HG03095 (cell line): ENCODE data around the gene STPG1.

ENCODE experiments used
- ATAC-seq: cut with Tn5 transposase; IDR thresholded peaks from one replicate; pipeline ENCODE4 v1.9.1; 2021; ENCODE audit warnings: moderate library complexity; ENCODE audit not compliant: unreplicated experiment

Gene STPG1

DNA sequence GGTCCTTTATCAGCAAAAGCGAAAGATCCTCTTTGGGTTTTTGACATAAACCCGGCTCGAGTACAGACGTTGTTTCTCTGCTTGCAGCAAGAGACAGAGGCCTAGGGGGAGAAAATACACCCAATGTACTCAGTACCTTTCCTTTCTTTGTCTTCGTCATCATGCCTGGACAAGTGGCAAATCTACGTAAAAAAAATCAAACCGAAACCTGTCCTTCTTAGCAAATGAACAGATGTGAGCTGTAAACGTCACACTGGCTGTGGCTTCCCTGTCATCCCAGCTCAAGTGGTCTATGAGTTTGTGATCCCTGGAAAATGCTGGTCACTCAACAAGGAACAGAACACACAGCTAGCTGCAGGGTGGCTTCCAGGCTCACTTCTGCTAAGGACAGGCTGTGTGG is 39.9 kb downstream of the STPG1 start:
- no peak for ATAC-seq

DNA sequence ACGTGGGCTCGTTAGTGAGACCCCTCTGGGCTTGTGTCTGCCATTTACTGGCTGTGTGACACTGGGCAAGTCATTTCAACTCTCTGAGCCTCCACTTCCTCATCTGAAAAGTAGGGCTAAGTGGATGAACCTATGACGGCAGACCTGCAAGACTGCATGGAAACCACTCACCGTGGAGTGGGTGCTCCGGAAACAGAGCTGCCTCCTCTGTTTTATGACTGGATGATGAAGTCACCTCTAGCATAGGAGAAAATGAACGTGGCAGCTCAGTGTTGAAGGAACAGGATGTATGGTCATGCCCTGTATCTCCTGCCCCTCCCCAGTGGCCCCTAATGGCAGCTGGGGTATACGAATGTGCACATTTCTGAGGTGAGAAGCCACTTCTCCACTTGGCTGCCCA is 40.5 kb downstream of the STPG1 start:
- no peak for ATAC-seq

DNA sequence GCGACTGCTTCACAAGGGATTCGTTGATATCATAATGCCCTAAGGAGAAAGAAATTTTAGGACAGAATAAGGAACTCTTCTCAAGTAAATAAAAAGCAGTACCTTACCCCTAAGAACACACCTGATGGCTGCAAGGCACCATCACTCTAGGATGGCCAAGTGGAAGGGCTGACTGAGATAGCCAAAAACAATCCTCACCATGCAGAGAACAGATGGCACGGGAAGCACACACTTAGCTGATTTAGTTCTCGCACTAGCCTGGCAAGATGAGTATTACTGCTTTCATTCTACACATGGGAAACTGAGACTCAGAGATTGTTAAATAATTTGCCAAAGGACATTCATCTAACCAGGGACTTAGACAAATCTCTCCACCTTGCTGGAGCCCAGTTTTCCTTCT is 43.8 kb downstream of the STPG1 start:
- no peak for ATAC-seq

DNA sequence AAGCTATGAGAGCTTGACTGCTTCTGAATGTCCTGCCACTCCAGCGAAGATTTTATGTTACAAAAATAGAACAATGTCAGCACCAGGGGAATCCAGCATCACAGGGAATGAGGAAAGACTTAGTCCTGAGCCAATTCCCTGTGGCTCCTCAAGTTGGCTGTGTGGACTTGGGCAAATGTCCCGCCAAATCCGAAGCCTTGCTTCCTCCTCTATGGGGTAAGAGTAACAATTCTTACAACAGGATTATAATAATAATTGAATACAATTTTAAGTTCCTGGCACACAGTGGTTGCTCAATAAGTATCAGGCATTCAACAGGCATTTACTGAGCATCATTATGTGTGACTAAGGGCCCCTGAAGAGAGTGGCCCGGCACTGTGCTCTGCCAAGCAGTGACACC is 44.4 kb downstream of the STPG1 start:
- no peak for ATAC-seq

DNA sequence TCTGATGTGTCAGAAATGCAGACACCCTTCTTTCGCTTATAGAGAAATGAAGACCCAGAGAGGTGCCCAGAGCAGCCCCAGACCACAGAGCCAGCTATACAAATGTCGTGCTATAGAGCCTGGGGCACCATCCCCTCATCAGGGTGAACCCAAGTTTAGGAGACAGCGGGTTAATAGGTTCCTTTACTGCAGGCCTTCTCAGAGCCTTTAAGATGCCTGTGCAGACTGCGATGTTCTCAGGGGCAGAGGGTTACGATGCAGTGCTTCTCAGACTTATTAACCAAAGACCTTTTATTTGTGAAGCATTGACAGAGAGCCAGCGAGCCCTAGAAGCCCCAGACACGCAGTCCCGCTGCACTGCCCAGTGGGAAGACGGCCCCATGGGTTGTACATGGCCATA is 46.9 kb downstream of the STPG1 start:
- no peak for ATAC-seq

DNA sequence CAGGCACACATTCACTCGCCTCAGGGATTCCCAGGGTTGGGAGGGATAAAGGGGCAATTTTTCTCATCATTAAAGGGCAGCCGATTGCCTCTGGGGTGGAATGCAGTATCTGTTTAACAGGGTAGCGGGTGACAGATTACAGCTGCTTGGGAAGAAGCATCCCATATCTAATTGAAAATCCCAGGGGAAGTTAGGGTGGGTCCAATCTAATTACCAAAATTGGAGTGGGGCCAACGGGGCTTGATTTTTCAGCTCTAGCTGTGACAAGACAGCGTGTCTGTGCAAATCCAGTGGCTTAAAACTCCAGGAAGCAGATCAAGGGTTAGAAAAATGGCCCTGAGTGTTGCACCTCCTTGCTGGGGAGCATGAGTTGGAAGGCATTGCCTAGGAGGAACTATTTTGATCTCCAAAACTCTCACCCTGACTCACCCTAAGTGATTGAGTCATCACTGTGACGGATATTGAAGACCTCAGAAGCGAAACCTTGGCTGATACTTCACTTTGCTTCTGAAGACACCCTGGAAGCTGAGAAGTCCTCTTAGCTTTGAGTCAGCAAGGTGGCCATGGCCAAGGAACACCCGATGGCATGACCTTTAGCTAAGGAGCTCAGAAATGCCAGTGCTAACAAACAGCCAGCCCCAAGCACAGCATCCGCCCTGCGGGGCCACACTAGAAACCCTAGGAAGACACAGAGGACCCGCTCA is 48.5 kb downstream of the STPG1 start:
- no peak for ATAC-seq

DNA sequence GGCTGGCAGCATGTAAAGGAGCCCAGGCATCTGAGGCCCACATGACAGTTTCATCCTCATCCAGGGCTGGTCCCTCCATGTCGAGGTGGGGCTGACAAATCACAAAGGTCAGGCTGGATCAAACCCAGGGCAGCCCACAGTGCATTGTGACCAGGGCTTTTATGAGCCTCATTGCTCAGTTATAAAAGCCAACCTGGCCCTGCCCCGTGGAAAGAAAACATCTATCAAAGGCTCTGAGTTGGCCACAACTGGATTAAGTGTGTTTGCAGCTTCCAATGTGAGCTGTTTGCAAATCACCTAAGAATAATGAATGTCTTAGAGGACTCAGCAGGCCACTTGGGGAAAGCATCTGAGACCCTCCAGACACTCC is 49.0 kb downstream of the STPG1 start:
- no peak for ATAC-seq

DNA sequence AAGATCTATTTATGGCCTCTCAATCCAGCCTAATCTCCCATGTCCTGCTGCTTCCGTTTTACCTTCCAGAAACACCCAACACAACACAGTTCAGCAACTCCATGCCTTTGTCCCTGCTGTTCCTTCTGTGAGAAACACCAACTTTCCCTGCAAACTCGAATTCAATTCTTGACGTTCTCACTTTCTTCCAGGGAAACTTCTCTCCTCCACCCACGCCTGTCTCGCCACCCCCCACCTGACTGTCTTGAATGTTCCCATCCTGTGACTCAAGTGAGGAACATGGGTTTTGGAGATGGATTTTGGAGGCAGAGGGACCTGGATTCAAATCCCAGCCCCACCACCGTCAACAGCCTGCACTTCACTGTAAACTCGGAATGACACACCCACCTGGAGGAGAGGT is 49.6 kb downstream of the STPG1 start:
- ATAC-seq: no peak

DNA sequence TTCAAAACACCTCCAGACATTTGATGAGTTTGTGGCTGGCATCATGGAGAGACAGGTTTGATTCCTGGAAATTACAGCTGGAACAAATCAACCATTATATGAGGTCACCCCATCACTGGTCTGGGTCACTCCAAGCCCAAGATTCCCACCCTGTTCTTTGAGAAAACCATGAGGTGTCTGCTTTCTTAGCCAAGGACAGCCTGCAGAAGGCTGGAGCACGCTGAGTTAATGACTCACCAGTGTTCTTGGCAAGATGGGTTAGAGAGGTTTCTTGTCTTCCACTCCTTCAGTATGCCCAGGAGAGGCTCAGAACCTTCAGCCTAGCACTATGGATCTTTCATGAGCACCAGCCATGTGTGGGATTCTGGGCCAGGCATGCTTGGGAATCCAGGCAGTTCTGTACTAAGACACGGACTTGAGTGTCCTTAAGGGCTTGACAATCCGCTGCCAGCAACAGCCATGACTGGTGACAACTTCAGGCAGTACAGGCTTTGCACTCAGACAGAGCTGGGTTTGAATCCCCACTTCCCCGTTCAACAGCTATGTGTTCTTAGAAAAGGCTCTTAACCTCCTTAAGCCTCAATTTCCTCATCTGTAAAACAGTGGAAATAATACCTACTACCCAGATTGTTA is 50.5 kb downstream of the STPG1 start:
- no peak for ATAC-seq

DNA sequence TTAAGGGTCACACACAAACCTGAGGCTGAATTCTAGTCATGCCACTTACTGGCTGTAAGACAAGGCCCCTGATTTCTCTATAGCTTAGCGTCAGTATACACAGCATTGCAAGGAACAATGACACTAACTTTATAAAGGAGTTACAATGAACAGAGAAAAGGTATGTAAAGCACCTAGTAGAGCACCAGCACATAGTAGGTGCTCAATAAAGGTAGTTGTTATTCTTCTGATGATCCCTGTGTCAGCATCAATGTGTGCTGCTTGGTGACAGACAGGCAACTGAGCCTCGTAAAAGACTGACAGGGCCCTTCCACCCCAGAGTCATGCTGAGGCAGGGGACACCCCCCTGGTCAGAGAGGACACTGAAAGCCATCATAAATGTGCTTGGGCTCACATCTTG is 51.2 kb downstream of the STPG1 start:
- ATAC-seq: no peak

DNA sequence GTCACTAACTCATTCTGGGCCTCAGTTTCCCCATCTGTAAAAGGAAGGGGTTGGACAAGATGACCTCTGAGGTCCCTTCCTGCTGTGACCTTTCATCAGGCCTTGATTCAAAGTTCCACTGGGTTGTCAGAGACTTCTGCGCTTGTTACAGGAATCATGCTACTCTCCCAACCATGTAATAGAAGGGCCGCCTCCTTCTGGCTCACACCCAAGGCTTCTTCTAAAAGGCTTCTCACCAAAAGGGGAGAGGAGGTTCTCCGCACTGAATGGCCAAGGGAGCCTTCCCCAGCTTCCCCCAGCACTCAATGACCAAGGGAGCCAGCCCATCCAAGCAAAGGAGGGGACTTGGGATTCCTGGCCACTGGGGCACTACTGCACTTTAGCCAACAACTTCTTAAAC is 51.8 kb downstream of the STPG1 start:
- no peak for ATAC-seq

DNA sequence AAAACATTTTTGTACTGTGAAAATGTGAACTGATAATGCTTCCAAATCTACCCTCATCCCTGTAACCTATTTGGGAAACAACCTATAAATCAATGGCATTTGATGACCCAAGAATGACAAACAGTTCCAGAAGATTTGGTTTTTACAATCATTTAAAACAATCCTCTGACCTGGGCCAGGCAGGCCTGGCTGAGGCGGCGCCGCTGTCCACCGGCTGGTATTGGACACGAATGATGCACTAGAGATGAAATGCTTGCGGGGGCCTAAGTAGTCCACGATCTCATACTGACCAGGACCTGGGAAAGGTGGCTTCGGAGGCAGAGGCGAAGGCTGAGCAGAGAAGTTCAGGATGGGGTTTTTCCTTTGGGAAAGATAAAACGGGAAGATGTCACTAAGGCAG is 52.9 kb downstream of the STPG1 start:
- no peak for ATAC-seq

DNA sequence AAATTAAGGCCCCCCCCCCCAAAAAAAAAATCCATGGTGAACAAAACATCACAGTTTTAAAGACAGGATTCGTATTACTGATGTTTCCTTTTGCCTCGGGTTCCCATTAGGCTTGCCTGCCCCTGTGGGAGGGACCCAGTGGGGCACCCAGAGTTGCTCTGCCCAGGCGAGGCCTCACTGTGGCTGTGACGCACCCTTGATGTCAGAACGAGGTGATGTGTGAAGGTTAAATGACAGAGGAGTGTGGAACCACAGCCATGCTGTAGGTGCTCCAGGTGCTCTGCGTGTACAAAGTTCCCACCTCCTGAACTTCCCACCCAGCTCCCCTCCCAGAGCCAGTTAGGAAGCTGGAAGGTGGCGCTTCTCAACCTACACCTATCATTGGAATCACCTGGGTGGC is 56.5 kb downstream of the STPG1 start:
- no peak for ATAC-seq

DNA sequence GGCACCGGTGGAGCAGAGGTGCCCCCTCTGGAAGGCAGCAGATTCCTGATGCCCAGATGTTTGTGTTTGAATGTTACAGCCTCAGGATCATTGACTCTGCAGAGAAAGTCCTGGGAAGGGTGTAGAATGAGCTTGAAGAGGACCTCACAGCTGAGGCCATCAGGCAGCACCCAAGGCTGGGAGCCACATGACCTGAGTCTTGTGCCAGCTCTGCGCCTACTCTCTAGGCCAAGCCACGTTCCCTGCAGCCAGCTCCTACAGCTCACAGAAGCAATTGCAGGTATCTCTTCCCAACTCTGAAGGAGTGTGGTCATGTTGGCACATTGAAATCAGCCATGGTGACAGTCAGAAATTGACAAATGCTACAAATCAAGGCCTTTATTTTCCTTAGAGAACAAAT is 58.1 kb downstream of the STPG1 start:
- no peak for ATAC-seq

DNA sequence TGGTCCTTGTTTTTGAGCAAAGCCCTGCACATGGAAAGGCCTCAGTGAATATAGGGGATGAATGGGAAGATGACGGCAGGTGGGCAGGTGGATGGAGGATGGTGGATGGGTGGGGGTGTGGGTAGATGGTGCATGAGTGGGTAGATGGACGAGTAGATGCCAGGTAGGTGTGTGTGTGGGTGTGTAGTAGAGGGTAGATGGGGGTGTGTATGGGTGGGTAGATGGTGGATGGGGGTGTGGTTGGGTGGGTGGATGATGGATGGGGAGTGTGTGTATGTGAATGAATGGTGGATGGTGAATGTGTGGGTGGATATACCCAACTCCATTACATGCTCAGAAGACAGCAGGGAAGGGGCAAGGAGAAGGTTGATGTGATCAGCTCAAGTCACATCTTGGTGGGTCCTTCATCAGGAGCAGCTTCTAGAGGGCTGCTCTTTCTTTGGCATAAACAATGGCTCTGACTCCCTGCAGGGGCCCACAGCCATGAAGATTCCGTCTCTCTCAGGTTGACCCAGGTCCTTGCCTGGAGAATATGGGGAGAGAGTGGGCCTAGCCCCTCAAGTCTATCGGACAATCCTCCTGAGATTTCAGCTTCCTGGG is 60.2 kb downstream of the STPG1 start:
- ATAC-seq: no peak

DNA sequence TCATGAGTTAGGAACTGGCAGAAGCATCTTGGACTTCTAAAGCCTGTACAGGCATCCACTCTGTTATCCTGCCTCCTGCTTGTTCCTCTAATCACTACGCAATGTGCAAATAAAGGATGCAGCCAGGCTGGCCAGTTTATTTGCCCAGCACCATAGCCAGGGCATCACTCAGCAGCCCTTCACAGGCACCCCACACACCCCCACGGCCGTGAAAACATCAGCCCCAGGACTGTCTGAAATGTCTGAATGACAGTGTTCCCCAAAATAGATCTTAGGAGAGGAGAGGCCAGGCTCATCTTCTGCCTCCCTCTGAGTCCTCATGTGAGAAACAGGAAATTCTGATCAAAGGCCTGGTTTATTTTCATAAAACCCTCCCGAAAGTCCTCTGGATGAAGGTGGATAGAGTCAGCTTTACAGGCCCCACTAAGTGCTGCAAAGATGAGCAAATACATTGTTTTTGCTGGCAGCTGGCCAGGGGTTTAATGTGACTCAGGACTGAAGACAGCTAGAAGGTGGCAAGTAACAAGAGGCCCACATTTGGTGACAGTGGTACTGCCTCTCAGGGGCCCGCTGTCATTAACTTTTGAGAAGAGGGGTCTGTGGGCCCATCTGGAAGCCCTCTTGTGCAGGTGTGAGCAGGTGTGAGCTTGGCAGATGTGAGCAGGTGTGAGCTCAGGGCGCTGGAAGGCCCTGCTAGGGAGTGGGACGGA is 61.5 kb downstream of the STPG1 start:
- no peak for ATAC-seq

DNA sequence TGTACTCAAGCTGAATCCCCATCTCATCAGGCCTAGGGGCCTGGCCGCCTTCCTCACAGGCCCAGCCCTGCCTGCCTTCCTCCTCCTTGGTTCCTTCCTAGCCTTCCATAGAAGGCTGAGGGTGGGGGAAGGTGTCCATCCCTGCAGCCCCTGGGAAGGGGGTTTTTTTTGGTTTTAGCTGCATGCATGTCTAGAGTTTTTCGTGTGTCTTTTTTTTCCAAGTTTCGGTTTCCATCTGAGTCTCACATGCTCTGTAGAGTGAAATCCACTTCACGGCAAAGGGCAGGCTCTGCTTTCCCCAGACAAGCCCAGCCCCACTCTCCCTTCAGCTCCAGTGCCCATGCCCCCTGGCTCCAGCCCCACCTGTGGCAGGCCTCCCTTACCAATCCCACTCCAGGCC is 62.3 kb downstream of the STPG1 start:
- ATAC-seq: no peak

DNA sequence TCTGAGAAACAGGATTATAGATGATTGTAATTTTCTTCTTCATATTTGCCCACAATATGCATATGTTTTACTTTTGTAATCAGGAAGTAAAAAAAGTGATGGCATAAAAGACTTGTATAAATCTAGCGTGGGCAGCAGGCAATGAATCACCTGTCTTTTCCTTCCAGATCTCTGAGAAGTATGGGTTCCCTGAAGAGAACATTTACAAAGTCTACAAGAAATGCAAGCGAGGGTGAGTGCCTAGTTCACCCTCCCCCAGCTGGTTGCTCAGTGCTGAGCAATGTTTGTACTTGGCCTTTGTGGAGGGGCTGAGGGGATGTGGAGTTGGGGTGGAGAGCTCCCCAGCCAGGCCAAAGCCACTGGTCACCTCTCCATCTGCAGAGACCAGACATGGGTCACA is 63.7 kb downstream of the STPG1 start:
- ATAC-seq: no peak

DNA sequence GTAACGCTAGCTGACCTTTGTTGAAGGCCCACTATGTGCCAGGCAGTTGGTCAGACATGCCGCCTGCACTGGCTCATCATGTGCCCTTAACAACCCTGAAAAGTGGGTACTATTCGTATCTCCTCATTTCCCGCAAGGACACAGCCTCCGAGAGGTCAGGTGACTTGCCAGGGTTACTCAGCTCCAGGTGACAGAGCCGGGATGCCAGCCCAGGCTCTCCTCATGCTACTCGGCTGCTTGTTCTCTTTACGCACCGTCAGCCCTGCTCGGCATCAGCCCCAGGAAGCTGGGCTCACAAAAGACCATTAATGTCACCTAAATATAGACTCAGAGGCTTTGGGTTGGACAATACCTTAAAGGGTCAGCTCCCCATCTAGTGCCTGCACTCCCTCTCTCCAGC is 65.4 kb downstream of the STPG1 start:
- no peak for ATAC-seq

DNA sequence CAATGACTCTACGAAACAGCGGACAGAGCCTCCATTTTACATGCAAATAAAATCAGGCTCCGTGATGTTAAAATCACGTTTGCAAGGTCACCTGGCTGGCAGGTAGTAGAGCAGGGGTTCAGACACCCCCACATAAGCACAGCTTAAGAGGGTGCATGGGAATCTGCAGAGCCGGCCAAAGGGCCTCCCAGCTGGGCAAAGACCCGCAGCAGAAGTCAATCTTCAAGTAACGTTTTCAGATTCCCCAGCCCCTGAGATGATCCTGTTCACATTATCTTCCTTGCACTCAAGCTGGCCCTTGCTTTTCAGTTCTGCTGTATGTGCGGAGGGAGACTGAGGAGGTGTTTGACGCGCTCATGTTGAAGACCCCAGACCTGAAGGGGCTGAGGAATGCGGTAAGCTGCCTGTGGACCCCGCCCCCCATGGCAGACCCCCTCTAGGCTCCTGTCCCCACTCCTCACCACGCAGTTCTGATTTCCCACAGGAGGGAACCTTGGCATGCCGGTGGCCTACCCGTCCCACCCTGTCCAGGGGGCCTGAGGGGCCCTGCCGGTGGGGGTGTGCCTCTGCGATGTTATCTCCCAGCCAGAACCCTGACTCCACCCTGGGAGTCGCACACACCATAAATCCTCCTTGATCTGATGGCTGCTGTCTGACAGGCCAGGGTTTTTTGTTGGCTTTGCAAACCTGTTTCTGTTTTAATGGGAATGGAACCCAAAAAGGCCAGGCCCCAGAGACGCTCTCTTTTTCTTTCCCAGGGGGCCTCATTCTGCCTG is 66.2 kb downstream of the STPG1 start:
- ATAC-seq: no peak

DNA sequence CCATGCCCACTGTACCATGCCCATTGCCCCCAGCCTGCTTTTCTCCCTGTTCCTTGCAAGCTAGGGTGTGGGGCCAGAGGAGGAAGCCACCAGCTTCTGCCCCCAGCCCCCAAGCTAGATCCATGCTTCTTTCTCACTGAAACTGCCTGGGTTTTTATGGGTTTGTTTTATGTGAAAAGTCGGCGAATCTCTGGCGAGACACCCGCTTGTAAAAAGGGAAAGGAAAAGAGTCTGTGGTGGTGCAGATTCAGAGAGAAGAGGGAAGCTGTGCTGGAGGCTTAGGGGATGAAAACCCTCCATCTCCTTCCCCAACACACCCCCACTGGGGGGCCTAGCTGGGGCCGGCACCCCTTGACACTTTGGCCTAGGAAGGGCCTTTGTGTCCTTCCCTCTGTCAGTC is 68.2 kb downstream of the STPG1 start:
- ATAC-seq: no peak
